GM21619 (cell line): ENCODE results near the gene CARF.

Experiments
- ATAC-seq: cut with Tn5 transposase; IDR thresholded peaks from one replicate; pipeline ENCODE4 v1.9.1; 2021; ENCODE audit not compliant: unreplicated experiment

CARF gene

DNA sequence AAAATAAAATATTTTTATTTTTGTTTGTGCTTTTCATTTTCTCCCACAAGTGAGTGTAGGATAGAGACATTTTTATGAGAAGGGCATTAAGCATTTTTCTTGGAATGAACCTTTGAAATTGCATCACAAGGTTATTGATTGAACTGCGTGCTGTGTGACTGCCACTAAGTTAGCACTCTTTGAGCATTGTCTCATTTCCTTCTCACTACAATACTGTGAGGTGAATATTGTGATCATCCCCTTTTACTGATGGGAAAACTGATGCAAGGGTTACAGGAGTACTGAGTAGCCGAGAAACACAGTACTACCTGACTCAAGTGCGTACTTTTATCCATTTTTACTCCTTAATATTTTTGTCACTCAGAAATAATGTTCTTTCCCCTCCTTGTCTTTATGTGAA, 104.6 kb downstream of the CARF start:
- ATAC-seq, result no peak

GRCh38 chr2:203018181-203018580, 106.1 kb downstream of the CARF start:
- no peak for ATAC-seq

DNA sequence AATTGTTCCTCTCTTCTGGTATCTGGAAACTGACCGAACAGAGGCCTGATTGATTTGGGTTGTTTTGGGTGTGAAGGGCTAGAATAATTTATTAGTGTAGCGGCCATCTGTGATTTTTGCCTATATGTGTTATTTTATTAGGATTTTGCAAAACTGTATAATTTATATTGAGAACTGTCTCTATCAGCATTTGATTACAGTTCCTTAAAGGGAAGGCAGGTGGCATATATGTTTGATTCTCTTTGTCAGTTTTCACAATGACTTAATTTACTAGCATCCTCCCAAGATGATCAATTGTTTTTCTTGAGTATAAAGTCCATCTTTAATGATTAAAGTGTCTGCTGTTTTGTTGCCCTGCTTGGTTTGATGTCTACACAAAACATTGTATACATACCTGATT, 107.1 kb downstream of the CARF start:
- ATAC-seq, result no peak

DNA sequence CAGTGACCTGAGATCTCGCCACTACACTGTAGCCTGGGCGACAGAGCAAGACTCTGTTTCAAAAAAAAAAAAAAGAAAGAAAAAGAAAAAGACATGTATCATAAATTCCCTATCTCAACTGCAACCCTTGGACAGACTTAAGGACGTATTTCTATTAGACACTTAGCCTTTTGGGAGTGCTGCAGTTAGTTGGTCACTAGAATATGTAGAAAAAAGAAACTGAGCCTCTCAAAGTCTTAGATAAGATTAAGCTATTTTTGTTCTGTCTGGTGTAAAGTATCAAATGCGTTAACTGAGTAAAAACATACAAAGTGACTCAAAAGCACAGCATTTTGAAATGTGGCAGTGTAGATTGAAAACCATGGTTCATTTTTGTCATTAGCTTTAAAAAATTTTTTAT, 109.9 kb downstream of the CARF start:
- no peak for ATAC-seq

DNA sequence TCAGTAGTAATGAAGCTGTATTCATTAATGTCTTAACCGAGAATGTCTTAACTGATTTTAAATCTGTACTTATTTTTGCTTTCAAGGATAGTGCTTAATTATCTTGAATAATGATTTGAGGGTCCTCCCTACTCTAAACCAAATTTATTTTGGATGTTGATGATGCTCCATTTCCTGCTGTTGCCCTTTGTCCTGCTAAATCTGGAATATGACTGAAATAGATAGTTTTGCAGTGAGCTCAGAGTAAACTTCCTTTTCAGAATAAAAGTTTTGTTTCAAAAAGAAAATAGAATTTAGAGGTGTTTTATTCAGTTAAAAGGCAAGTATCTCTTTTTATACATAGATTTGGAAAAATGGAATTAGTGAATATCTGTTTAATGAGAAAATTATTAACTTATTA, 110.7 kb downstream of the CARF start:
- no peak for ATAC-seq

DNA sequence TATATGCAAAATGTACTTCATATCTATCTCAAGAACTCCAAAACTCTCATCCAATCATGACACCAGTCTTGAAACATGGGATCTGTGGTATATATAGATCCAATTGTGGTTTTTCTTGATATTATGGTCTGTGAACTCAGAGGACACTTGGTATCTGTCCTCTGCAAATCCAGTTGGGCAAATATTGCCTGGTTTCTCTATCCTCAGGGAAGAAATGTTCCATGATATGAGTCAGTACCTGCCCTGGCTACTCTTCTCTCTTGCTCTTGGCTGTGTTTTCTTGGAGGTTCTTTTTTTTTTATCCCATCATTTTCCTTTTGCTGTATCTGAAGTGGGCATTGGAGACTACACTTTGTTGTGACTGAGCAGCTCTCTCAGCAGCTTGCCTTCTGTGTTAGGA, 113.5 kb downstream of the CARF start:
- no peak for ATAC-seq

- no peak for ATAC-seq
These were observed 118.5 kb downstream of the CARF start for GRCh38 chr2:203030545-203030944.

DNA sequence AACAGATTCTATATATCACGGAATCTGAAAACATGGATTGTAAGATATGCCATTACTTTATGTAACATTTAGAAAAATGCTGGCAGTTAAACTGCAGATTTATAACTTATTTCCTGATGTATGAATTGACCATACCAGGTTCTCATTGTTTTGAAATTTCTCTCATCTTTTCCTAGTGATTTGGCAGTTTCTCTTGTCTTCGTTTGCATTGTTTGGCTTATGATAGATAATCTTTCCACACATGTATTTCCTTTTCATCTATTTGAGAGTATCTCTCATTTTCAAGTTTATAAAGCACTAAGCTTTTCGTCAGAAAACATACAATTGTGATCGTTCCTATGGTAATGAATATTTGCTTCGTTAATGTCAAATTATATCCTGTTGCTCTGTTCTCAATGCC, 118.9 kb downstream of the CARF start:
- ATAC-seq, result no peak

GRCh38 chr2:203033395-203033794, 121.3 kb downstream of the CARF start:
- no peak for ATAC-seq

- no peak for ATAC-seq
These were observed 123.9 kb downstream of the CARF start for GRCh38 chr2:203035879-203036470.
